GM21390 (cell line): ENCODE results near the gene SFXN4.
"Not testable (repeated sequence)": the region's sequence is repeated elsewhere in the genome, so short reads cannot be mapped to it uniquely, and the experiment has no call there.

Experiments
- ATAC-seq: cut with Tn5 transposase; IDR thresholded peaks from one replicate; pipeline ENCODE4 v1.9.1; 2021; ENCODE audit not compliant: unreplicated experiment

The SFXN4 gene

DNA sequence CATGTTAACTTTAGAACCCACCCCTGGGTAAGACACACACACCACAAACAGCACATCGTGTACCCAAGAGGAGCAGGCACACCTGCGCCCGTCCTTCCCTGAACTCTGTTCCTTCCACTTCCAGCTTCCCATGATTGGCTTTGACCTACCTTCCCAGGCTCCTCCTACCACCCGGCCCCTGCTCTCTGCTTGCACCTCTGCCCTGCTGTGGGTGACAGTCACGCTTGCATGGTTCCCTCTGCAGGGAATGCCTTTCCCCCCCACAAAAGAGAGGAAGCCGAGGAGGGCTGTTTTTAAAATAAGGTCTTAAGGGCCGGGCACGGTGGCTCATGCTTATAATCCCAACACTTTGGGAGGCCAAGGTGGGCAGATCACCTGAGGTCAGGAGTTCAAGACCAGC, 16.4 kb downstream of the SFXN4 start:
- no peak for ATAC-seq

- no peak for ATAC-seq
Observed at GRCh38 chr10:119143657-119144056, 21.9 kb downstream of the SFXN4 start.

DNA sequence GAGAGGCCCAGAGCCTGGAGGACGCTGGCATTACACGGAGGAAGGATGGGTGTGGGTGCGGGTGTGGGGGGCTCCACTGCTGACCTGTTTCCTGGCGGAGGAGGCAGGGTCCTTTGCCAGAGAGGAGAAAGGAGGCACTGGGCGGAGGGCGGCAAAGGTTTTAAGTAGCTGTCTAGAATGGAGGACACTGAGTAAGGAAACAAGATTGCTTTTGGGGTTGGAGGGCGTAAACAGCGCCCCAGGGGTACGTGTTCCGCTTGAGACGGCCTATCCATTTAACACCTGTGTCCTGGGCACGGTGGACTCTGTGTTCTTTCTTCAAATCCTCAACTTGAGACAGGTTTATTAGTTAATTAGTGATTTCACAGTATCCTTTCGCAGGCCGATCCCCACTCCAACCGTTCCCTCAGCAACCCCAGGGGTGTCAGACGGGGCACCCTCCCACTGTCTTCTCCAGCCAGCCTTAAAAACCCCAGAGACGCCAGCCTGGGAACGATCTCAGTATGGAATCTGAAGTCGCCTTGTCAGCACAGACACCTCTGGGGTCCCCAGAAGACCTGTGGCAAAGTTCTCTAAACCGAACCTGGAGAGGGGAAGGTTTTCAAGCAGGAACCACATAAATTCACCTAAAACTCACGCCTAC, 24.8 kb downstream of the SFXN4 start:
- no peak for ATAC-seq

DNA sequence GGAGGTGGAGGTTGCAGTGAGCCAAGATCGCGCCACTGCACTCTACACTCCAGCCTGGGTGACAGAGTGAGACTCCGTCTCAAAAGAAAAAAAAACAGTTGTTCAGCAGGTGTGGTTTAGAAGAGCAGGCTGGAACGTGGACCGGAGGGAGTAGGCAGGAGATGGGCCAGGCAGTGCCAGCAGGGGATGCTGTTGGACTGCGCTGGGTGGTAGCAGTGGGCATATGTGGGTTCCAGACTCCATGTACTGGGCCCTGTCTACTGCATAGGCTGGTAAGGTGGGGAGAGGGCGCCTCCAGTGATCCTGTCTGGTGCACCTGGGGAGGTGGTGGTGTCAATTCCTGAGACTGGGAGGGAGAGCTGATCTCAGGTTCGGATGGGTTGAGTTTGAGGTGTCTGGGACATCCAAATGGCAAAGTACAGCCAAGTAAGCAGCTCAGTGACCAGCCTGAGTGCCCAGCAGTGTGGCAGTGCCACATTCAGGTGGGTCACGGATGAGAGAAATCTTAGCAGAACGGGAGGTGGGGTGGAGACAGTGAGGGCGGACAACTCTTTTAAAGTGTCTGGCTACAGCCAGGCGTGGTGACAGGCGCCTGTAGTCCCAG, 25.9 kb downstream of the SFXN4 start:
- ATAC-seq, result no peak

DNA sequence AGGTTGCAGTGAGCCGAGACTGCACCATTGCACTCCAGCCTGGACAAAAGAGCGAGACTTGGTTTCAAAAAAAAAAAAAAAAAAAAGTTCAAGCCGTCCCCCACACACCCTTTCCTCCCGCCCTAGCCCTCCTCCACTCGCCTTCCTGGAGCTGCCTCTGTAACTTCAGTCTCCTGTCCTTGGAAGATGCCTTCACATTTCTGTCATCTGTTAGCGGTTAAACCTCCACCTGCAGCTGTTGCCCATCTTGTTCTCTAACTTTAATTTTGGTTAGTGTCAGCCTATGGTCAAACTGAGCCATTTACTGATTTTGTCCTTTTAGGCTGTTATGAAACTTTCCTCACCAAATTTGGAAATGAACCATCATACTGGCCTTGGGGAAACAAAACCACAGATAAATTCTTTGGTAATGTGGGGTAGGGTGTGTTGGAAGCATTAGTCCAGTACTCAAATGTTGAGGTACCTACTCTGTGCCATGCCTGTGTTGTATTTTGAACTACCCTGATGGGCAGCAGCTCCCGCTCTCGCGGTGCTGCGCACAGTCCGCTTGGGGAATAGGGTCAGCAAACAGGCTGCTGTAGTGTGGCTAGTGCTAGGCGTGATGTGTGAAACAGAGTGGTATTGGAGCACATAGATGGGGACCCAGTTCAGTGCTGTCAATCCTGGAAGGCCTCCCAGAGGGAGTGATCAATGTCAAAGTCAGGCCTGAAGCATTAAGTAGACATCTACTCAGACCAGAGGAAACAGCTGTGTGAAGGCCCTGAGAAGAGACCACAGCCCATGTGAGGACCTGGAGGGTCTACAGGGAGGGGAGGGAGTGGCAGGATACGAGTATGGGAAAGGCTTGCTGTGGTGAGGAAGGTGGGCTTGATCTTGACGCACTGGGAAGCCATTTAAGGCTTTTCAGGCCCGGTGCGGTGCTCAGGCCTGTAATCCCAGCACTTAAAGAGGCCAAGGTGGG, 26.9 kb downstream of the SFXN4 start:
- no peak for ATAC-seq

- not testable (repeated sequence) for ATAC-seq
Observed at GRCh38 chr10:119137878-119138277, 27.6 kb downstream of the SFXN4 start.

GRCh38 chr10:119136084-119136483, 29.4 kb downstream of the SFXN4 start:
- ATAC-seq, result no peak

GRCh38 chr10:119135513-119135881, 30.0 kb downstream of the SFXN4 start:
- no peak for ATAC-seq

GRCh38 chr10:119133949-119134348, 31.6 kb downstream of the SFXN4 start:
- no peak for ATAC-seq

- ATAC-seq, result no peak
Observed at GRCh38 chr10:119132521-119133345, 32.8 kb downstream of the SFXN4 start.

DNA sequence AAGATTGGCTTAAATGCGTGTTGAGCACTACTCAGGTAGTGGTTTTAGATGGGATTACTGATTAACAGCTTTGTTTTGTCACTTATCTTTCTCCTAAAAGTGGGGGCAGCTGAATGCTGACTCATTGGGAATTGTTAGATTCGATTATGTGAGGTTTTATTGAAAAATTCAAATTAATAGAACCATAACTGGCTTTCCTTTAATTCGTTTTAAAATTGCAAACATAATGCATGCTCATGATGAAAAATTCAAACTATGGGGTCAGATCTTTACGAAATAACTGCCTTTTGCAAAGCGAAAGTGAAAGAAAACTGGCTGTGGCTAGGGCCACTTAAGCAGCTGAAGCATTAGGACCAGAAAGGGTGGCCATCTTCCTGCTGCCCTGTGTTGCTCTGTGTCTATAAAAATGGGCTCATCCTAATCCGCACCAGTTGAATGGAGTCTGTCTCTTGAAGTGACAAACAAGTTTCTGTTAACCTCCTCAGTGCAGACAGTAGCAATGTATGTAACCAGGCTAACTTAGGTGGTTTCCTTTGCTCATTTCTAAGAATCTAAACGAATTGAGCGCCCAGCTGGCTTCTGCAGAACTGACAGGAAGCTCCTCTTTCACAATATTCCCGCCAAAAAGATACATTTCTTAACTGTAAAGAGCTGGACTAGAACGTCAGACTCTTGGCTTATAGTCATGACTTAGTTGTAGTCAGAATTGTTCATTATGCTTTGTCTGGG, 33.8 kb downstream of the SFXN4 start:
- ATAC-seq, result peak; percentile 64

- ATAC-seq, result no peak
Observed at GRCh38 chr10:119129721-119130120, 35.8 kb downstream of the SFXN4 start.

DNA sequence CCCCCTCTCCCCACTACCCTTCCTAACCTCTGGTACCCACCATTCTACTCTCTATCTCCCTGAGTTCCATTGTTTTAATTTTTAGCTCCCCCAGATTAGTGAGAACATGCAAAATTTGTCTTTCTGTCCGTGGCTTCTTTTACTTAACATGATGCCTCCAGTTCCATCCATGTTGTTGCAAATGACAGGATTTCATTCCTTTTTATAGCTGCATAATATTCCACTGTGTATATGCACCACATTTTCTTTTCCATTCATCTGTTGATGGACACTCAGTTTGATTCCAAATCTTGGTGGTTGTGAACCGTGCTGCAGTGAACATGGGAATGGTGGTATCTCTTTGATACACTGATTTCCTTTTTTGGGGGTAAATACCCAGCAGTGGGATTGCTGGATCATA, 39.6 kb downstream of the SFXN4 start:
- ATAC-seq, result no peak

DNA sequence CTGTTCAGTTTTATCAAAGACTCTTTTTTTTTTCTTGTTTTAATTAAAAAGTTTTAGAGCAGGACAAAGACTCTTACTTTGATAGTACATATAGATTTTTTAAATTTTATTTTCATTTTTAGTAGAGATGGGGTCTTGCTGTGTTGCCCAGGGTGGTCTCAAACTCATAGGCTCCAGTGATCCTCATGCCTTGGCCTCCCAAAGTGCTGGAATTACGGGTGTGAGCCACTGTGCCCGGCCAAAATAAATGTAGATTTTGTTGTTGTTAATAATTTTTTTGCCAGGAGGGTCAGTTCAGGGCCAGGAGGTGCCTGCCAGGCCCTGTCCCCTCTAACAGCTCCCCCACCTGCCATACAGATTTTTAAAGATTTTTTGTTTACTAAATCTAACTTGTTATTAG, 44.6 kb downstream of the SFXN4 start:
- ATAC-seq, result no peak

DNA sequence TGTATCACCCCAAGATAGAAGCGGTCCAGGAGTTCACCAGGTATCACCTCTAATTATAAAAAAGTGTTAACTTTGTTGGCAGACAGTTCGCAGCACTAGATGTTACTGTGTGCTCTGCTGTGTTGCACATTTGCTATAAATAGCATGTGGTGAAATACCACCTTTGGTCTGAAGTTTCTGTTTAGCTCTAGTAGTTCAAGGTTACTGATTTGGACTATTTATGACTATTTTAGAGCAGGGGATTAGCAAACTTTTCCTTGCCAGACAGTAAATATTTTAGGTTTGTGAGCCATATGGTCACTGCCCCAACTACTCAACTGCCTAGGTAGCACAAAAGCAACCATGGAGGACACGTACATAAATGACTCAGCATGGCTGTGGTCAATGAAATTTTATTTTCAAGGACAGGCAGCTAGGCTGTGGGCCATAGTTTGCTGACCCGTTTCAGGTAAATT, 45.1 kb downstream of the SFXN4 start:
- ATAC-seq, result peak; percentile 87

DNA sequence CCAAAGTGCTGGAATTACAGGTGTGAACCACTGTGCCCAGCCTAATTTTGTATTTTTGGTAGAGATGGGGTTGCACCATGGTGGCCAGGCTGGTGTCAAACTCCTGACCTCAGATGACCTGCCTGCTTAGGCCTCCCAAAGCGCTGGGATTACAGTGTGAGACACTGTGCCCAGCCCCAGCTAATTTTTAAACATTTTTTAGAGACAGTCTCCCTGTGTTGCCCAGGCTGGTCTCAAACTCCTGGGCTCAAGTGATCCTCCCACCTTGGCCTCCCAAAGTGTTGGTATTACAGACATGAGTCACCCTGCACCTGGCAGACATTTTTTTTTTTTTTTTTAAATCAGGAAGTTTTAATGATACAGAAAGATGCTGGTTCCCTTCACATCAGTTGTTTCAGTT, 46.1 kb downstream of the SFXN4 start:
- ATAC-seq, result no peak

- no peak for ATAC-seq
Observed at GRCh38 chr10:119118231-119118630, 47.3 kb downstream of the SFXN4 start.

- ATAC-seq, result no peak
Observed at GRCh38 chr10:119116326-119116951, 49.1 kb downstream of the SFXN4 start.

DNA sequence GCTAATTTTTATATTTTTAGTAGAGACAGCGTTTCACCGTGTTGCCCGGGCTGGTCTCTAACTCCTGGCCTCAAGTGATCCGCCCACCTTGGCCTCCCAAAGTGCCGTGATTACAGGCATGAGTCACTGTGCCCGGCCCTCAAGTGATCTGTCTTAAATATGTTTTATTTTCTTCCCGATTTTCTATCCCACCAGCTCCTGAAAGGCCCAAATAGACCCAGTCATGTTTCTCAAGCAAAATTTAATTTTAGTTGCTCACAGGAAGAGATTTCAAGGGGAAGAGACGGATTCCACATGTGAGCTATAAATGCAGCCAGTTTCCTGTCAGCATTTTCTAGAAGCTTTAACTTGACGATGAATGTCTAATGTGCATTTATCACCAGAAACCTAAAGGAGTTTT, 49.6 kb downstream of the SFXN4 start:
- ATAC-seq, result no peak
